Measurements from ENCODE around the gene LY9.

Gene LY9

DNA sequence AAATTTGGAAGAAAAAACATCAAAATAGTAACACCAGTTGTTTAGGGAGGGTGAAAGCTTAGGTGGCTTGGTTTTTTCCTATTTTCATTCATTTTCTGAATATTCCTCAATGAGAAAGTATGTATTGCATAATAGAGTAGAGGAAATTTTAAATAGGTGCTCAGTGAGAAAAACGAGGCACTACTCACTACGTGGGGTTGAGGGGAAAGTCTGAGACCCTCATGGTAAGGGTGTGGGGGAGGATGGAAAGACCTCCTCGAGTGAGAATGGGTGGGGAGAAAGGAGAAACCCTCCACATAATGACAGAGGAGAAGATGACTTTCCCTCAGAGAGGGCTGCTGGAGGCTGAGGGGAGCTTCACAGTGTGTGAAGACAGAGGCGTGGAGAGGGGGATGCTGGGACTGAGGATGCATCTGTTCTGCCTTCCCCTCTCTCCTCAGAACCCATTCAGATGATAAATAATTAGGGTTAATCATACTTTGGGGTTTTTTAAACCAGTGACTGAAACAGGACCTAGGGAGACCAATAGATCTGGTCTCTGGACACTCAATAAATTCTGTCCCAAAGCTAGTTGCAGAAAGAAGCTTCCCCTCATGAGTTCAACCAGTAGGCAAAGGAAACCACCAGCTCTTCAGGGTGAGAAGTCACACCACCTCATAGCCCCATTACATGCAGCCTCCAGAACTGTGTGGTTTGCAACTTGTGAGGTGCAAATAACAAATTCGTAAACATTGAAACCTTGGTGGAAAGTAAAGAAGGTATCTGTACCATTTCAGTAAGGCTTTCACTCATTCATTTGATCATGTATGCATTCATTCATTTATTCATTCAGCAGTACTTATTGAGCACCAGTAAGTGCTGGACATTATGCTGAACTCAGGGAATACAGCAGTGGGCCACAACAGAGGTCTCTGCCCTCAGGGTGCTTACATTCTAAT, 39.8 kb upstream of the LY9 start:
- Histone ChIP-seq H3K9me2 (replicated peaks; ENCODE audit: control insufficient read depth, low read length) (no peaks in the 10 kb centered on the region), H4K20me1 (ENCODE audit: control insufficient read depth, insufficient read depth, low read depth, low read length) (no peaks in the 10 kb centered on the region), H3K4me3 (ENCODE audit: low read length) (no peak overlapping the region), H3K4me2 (ENCODE audit: low read length) (no peak overlapping the region), H3F3A (ENCODE audit: control insufficient read depth, insufficient read depth) (no peaks in the 10 kb centered on the region), H3K27me3 (ENCODE audit: control insufficient read depth, low read length) (peaks cover 14% of the 10 kb centered on the region), H3K4me1 (ENCODE audit: control insufficient read depth, low read length) (no peaks in the 10 kb centered on the region), H3K9me3 (ENCODE audit: control insufficient read depth, insufficient read depth, low read length) (no peaks in the 10 kb centered on the region), H3K79me2 (ENCODE audit: control insufficient read depth, low read length) (no peaks in the 10 kb centered on the region), H3K36me3 (ENCODE audit: control insufficient read depth, low read length) (no peaks in the 10 kb centered on the region), H3K27ac (ENCODE audit: low read depth, low read length) (no peak overlapping the region)
- TF ChIP-seq CTCF (IDR thresholded peaks at IDR 0.05; ENCODE audit: low read depth, low read length, poor library complexity, severe bottlenecking) (no peak), EZH2phosphoT487 (IDR thresholded peaks at IDR 0.05; ENCODE audit: borderline replicate concordance, low read length) (no peak)

GRCh38 chr1:160756849-160757201, 39.1 kb upstream of the LY9 start:
- Histone ChIP-seq H3K9me2 (replicated peaks; ENCODE audit: control insufficient read depth, low read length) (no peaks in the 10 kb centered on the region), H3K9me3 (ENCODE audit: control insufficient read depth, insufficient read depth, low read length) (no peaks in the 10 kb centered on the region), H3K79me2 (ENCODE audit: control insufficient read depth, low read length) (no peaks in the 10 kb centered on the region), H3K4me1 (ENCODE audit: control insufficient read depth, low read length) (no peaks in the 10 kb centered on the region), H3K4me2 (ENCODE audit: low read length) (no peak overlapping the region), H3K4me3 (ENCODE audit: low read length) (no peak overlapping the region), H3K36me3 (ENCODE audit: control insufficient read depth, low read length) (no peaks in the 10 kb centered on the region), H3K27me3 (ENCODE audit: control insufficient read depth, low read length) (peaks cover 10% of the 10 kb centered on the region; the same call in 1 of the 2 replicates), H3K27ac (ENCODE audit: low read depth, low read length) (no peak overlapping the region), H4K20me1 (ENCODE audit: control insufficient read depth, insufficient read depth, low read depth, low read length) (no peaks in the 10 kb centered on the region), H3F3A (ENCODE audit: control insufficient read depth, insufficient read depth) (no peaks in the 10 kb centered on the region)
- no peak for TF ChIP-seq CTCF (IDR thresholded peaks at IDR 0.05; ENCODE audit: low read depth, low read length, poor library complexity, severe bottlenecking)
- no peak for TF ChIP-seq EZH2phosphoT487 (IDR thresholded peaks at IDR 0.05; ENCODE audit: borderline replicate concordance, low read length)

GRCh38 chr1:160758521-160758920, 37.5 kb upstream of the LY9 start:
- no peaks in the 10 kb centered on the region for H3F3A ChIP-seq (ENCODE audit: control insufficient read depth, insufficient read depth)
- H3K36me3 ChIP-seq (ENCODE audit: control insufficient read depth, low read length), result no peaks in the 10 kb centered on the region
- no peak overlapping the region for H3K4me2 ChIP-seq (ENCODE audit: low read length)
- TF ChIP-seq EZH2phosphoT487 (IDR thresholded peaks at IDR 0.05; ENCODE audit: borderline replicate concordance, low read length) (no peak), CTCF (IDR thresholded peaks at IDR 0.05; ENCODE audit: low read depth, low read length, poor library complexity, severe bottlenecking) (no peak)
- H3K27ac ChIP-seq (ENCODE audit: low read depth, low read length), result no peak overlapping the region
- H3K79me2 ChIP-seq (ENCODE audit: control insufficient read depth, low read length), result no peaks in the 10 kb centered on the region
- H4K20me1 ChIP-seq (ENCODE audit: control insufficient read depth, insufficient read depth, low read depth, low read length), result no peaks in the 10 kb centered on the region
- H3K27me3 ChIP-seq (ENCODE audit: control insufficient read depth, low read length), result no peaks in the 10 kb centered on the region
- no peaks in the 10 kb centered on the region for H3K4me1 ChIP-seq (ENCODE audit: control insufficient read depth, low read length)
- H3K4me3 ChIP-seq (ENCODE audit: low read length), result no peak overlapping the region
- no peaks in the 10 kb centered on the region for H3K9me3 ChIP-seq (ENCODE audit: control insufficient read depth, insufficient read depth, low read length)
- no peaks in the 10 kb centered on the region for H3K9me2 ChIP-seq (replicated peaks; ENCODE audit: control insufficient read depth, low read length)
